HepG2 (cell line): ENCODE measurements around the gene KLHL5. TPM values are rescaled to one million over a fixed set of nuclear protein-coding genes. Genes with fewer than 3 reads are reported as not detected.

Experiments used
- CBFB ChIP-seq: sonication (generic); formaldehyde crosslinking; IDR thresholded peaks from 2 replicates; pipeline ENCODE4 v1.4.0; 2020; ENCODE audit warnings: missing genetic modification reagents
- CHD2 ChIP-seq: IDR thresholded peaks from 2 replicates; pipeline ENCODE4 v1.6.1; 2011; ENCODE audit warnings: low read depth, low read length, improper control_type of control experiment
- DMAP1 ChIP-seq: IDR thresholded peaks from 2 replicates; pipeline ENCODE4 v1.6.1; 2016
- FLYWCH1 ChIP-seq: sonication (generic); formaldehyde crosslinking; IDR thresholded peaks from 2 replicates; pipeline ENCODE4 v1.8.1; 2023; ENCODE audit warnings: mild to moderate bottlenecking, missing genetic modification reagents
- GATAD2A ChIP-seq: IDR thresholded peaks from 2 replicates; pipeline ENCODE4 v1.6.1; 2016
- HNRNPUL1 ChIP-seq: fragments of 200-400 bp; formaldehyde crosslinking; IDR thresholded peaks from 2 replicates; pipeline ENCODE4 v1.6.1; 2017; ENCODE audit warnings: low read depth, mild to moderate bottlenecking, low read length, moderate library complexity
- MIER3 ChIP-seq: IDR thresholded peaks from 2 replicates; pipeline ENCODE4 v1.6.1; 2016; ENCODE audit warnings: missing compliant biosample characterization, borderline replicate concordance
- NFKB2 ChIP-seq: sonication (generic); formaldehyde crosslinking; IDR thresholded peaks from 2 replicates; pipeline ENCODE4 v1.4.0; 2020; ENCODE audit warnings: missing genetic modification reagents, borderline replicate concordance
- PBX3 ChIP-seq: sonication (generic); formaldehyde crosslinking; IDR thresholded peaks from 2 replicates; pipeline ENCODE4 v1.8.1; 2023; ENCODE audit warnings: missing genetic modification reagents, inconsistent platforms, borderline replicate concordance
- SNAPC4 ChIP-seq: sonication (generic); formaldehyde crosslinking; IDR thresholded peaks from 2 replicates; pipeline ENCODE4 v1.4.0; 2020; ENCODE audit warnings: mild to moderate bottlenecking, missing genetic modification reagents
- ZKSCAN5 ChIP-seq: sonication (generic); formaldehyde crosslinking; IDR thresholded peaks from 2 replicates; pipeline ENCODE4 v1.5.1; 2020; ENCODE audit warnings: mild to moderate bottlenecking, missing genetic modification reagents
- ZMYM4 ChIP-seq: sonication (generic); formaldehyde crosslinking; IDR thresholded peaks from 2 replicates; pipeline ENCODE4 v1.8.1; 2023; ENCODE audit warnings: mild to moderate bottlenecking, missing genetic modification reagents
- ZNF138 ChIP-seq: sonication (generic); formaldehyde crosslinking; IDR thresholded peaks from 2 replicates; pipeline ENCODE4 v1.5.0; 2020; ENCODE audit warnings: mild to moderate bottlenecking, low read depth, missing genetic modification reagents
- ZNF703 ChIP-seq: sonication (generic); formaldehyde crosslinking; IDR thresholded peaks from 2 replicates; pipeline ENCODE4 v1.5.1; 2020; ENCODE audit warnings: missing genetic modification reagents, mild to moderate bottlenecking, moderate library complexity, borderline replicate concordance
- ZZZ3 ChIP-seq: sonication (generic); formaldehyde crosslinking; IDR thresholded peaks from 2 replicates; pipeline ENCODE4 v1.4.0; 2020; ENCODE audit warnings: missing genetic modification reagents, mild to moderate bottlenecking, borderline replicate concordance
- polyA plus RNA-seq, 8 experiments: library from polyadenylated mRNA; depleted of rRNA in 3 of 8; stranded (reverse) in 7 of 8; unstranded in 1 of 8; fragments of >200 nt; fragmentation: Illumina TruSeq in 4 of 8; extraction: Trizol in 4 of 8; gene quantifications; 2 replicates each; pipeline versions ENCODE4 v1.2.1 to v1.2.3, GENCODE V29; 2011 to 2016; ENCODE audit warnings: low read depth in 4 of 8, missing spikeins in 1 of 8, mixed read lengths in 1 of 8; ENCODE audit not compliant: insufficient read depth in 1 of 8
- total RNA-seq, 5 experiments: library from RNA; depleted of rRNA; stranded (reverse); fragments of >200 nt; fragmentation: Illumina TruSeq; extraction: Trizol; gene quantifications; 2 replicates each; pipeline ENCODE4 v1.2.3, GENCODE V29; 2016; ENCODE audit warnings: low read depth in 1 of 5
- TF ChIP-seq, protein P1 (sequence below): IDR thresholded peaks from 2 replicates; pipeline ENCODE4 v1.6.1; 2012; ENCODE audit warnings: inconsistent platforms
- TF ChIP-seq, protein P2 (sequence below): sonication (generic); formaldehyde crosslinking; IDR thresholded peaks from 2 replicates; pipeline ENCODE4 v1.4.0; 2020; ENCODE audit warnings: missing genetic modification reagents, mild to moderate bottlenecking, borderline replicate concordance
- TF ChIP-seq, protein P3 (sequence below): sonication (generic); formaldehyde crosslinking; conservative IDR thresholded peaks from 2 replicates; pipeline ENCODE4 v1.4.0; 2020; ENCODE audit warnings: mild to moderate bottlenecking, missing genetic modification reagents, moderate library complexity

KLHL5 gene
- total and polyA plus RNA-seq, 2 of the 13 experiments (the other 11 are each of a cell fraction or from before 2014, with no cell fraction given) = 36.2 to 38.7 TPM

DNA sequence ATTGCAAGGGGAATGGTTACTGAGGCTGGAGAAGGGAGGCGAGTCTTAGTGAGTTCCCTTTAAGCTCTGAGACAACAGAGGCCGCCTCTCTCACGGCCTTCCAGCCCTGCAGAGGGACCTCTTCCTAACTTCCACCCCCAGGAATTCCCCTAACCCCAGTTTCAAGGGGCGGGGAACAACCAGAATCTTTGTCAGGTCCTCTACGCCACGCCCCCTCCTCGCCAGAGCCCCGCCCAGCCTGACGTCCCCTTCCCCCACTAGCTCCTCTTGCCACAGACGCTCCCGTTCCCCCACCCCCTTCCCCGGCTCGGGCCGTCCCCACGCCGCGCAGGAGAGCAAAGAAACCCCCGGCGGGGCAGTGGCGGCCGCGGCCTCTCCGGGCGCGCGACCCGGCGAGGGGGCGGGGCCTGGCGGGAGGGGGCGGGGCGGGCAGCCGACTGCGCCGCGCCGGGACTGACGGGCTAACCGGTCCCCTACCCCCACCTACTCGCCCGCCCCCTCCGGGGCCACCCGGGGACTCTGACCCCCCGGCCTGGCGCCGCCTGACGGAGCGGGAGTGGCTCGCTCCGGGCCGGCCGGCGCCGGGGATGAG is 17.6 kb upstream of the KLHL5 start (continued):
- TF ChIP-seq SNAPC4 (CRISPR knock-in tag) = no peak
- no peak for TF ChIP-seq FLYWCH1
- TF ChIP-seq, protein P1, sequence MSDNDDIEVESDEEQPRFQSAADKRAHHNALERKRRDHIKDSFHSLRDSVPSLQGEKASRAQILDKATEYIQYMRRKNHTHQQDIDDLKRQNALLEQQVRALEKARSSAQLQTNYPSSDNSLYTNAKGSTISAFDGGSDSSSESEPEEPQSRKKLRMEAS = 0 out of 2 replicates have a peak, but pooled peaks have one; percentile 17
- peak; percentile 43; the same call in 1 of the 2 replicates for TF ChIP-seq CHD2
- no peak for TF ChIP-seq NFKB2 (CRISPR knock-in tag)
- no peak for TF ChIP-seq DMAP1 (CRISPR knock-in tag)
- TF ChIP-seq GATAD2A (CRISPR knock-in tag) = no peak
- no peak for TF ChIP-seq HNRNPUL1
- TF ChIP-seq ZNF138 (CRISPR knock-in tag) = no peak
- TF ChIP-seq, protein P2, sequence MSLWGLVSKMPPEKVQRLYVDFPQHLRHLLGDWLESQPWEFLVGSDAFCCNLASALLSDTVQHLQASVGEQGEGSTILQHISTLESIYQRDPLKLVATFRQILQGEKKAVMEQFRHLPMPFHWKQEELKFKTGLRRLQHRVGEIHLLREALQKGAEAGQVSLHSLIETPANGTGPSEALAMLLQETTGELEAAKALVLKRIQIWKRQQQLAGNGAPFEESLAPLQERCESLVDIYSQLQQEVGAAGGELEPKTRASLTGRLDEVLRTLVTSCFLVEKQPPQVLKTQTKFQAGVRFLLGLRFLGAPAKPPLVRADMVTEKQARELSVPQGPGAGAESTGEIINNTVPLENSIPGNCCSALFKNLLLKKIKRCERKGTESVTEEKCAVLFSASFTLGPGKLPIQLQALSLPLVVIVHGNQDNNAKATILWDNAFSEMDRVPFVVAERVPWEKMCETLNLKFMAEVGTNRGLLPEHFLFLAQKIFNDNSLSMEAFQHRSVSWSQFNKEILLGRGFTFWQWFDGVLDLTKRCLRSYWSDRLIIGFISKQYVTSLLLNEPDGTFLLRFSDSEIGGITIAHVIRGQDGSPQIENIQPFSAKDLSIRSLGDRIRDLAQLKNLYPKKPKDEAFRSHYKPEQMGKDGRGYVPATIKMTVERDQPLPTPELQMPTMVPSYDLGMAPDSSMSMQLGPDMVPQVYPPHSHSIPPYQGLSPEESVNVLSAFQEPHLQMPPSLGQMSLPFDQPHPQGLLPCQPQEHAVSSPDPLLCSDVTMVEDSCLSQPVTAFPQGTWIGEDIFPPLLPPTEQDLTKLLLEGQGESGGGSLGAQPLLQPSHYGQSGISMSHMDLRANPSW (CRISPR knock-in tag) = no peak
- no peak for TF ChIP-seq ZKSCAN5 (CRISPR knock-in tag)
- no peak for TF ChIP-seq PBX3 (CRISPR knock-in tag)
- no peak for TF ChIP-seq MIER3
- TF ChIP-seq, protein P3, sequence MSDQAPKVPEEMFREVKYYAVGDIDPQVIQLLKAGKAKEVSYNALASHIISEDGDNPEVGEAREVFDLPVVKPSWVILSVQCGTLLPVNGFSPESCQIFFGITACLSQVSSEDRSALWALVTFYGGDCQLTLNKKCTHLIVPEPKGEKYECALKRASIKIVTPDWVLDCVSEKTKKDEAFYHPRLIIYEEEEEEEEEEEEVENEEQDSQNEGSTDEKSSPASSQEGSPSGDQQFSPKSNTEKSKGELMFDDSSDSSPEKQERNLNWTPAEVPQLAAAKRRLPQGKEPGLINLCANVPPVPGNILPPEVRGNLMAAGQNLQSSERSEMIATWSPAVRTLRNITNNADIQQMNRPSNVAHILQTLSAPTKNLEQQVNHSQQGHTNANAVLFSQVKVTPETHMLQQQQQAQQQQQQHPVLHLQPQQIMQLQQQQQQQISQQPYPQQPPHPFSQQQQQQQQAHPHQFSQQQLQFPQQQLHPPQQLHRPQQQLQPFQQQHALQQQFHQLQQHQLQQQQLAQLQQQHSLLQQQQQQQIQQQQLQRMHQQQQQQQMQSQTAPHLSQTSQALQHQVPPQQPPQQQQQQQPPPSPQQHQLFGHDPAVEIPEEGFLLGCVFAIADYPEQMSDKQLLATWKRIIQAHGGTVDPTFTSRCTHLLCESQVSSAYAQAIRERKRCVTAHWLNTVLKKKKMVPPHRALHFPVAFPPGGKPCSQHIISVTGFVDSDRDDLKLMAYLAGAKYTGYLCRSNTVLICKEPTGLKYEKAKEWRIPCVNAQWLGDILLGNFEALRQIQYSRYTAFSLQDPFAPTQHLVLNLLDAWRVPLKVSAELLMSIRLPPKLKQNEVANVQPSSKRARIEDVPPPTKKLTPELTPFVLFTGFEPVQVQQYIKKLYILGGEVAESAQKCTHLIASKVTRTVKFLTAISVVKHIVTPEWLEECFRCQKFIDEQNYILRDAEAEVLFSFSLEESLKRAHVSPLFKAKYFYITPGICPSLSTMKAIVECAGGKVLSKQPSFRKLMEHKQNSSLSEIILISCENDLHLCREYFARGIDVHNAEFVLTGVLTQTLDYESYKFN (CRISPR knock-in tag) = peak; percentile 57
- no peak for TF ChIP-seq ZZZ3 (CRISPR knock-in tag)
- no peak for TF ChIP-seq ZNF703 (CRISPR knock-in tag)
- peak; percentile 63; the same call in 1 of the 2 replicates for TF ChIP-seq ZMYM4 (CRISPR knock-in tag)
- no peak for TF ChIP-seq CBFB
